Mesenchymal stem cell (in vitro differentiated cells and primary cell): Measurements from ENCODE around the gene IDH3A.

Experiments used
- DNase-seq: peaks from one replicate; pipeline ENCODE4 v3.0.0-alpha.2; 2013
- H2AFZ ChIP-seq: one replicate; pipeline ENCODE4 v1.6.1; 2013; ENCODE audit warnings: low read depth, mild to moderate bottlenecking, control low read depth, inconsistent platforms, low read length, moderate library complexity
- H2AK5ac ChIP-seq: 2 replicates; pipeline ENCODE4 v1.6.1; 2013; ENCODE audit warnings: low read length, moderate library complexity, mild to moderate bottlenecking, inconsistent platforms; ENCODE audit not compliant: severe bottlenecking
- H2BK120ac ChIP-seq: one replicate; pipeline ENCODE4 v1.6.1; 2013; ENCODE audit warnings: low read depth, mild to moderate bottlenecking, inconsistent platforms, low read length, moderate library complexity
- H2BK12ac ChIP-seq, 2 experiments: one replicate each; pipeline ENCODE4 v1.6.1; 2013; ENCODE audit warnings: inconsistent platforms in 2 of 2, low read length in 2 of 2, mild to moderate bottlenecking in 2 of 2, moderate library complexity in 2 of 2, control low read depth in 1 of 2
- H2BK15ac ChIP-seq: one replicate; pipeline ENCODE4 v1.6.1; 2013; ENCODE audit warnings: mild to moderate bottlenecking, low read depth, inconsistent platforms; ENCODE audit not compliant: poor library complexity, severe bottlenecking
- H2BK5ac ChIP-seq: 2 replicates; pipeline ENCODE4 v1.6.1; 2013; ENCODE audit warnings: low read depth, mild to moderate bottlenecking, low read length, control low read depth, inconsistent platforms; ENCODE audit not compliant: poor library complexity, severe bottlenecking
- H3K14ac ChIP-seq, 2 experiments: one replicate each; pipeline ENCODE4 v1.6.1; 2013; ENCODE audit warnings: inconsistent platforms in 2 of 2, low read length in 2 of 2, control low read depth in 1 of 2, mild to moderate bottlenecking in 1 of 2, moderate library complexity in 1 of 2
- H3K18ac ChIP-seq, 2 experiments: one replicate each; pipeline ENCODE4 v1.6.1; 2013; ENCODE audit warnings: inconsistent platforms in 2 of 2, low read length in 2 of 2, control low read depth in 1 of 2, low read depth in 1 of 2, mild to moderate bottlenecking in 1 of 2
- H3K23ac ChIP-seq, 2 experiments: one replicate each; pipeline ENCODE4 v1.6.1; 2013; ENCODE audit warnings: inconsistent platforms in 2 of 2, low read length in 2 of 2, mild to moderate bottlenecking in 2 of 2, moderate library complexity in 2 of 2, control low read depth in 1 of 2
- H3K27ac ChIP-seq: 2 replicates; pipeline ENCODE4 v1.5.1; 2013; ENCODE audit warnings: mild to moderate bottlenecking, moderate library complexity, low read length, control low read depth, inconsistent platforms; ENCODE audit not compliant: poor library complexity, severe bottlenecking
- H3K27me3 ChIP-seq, 2 experiments: 2 replicates each; pipeline versions ENCODE4 v1.6.1 to v1.7.0; 2013; ENCODE audit warnings: low read length in 2 of 2, mild to moderate bottlenecking in 2 of 2, moderate library complexity in 2 of 2, control low read depth in 1 of 2, inconsistent platforms in 1 of 2; ENCODE audit not compliant: control insufficient read depth in 1 of 2, insufficient read depth in 1 of 2
- H3K36me3 ChIP-seq, 2 experiments: 2 replicates each; pipeline versions ENCODE4 v1.6.1 to v1.7.0; 2013; ENCODE audit warnings: low read length in 2 of 2, control low read depth in 1 of 2, inconsistent platforms in 1 of 2, low read depth in 1 of 2, mild to moderate bottlenecking in 1 of 2; ENCODE audit not compliant: insufficient read depth in 2 of 2, control insufficient read depth in 1 of 2
- H3K4ac ChIP-seq, 2 experiments: one replicate each; pipeline ENCODE4 v1.6.1; 2013; ENCODE audit warnings: inconsistent platforms in 2 of 2, low read length in 2 of 2, mild to moderate bottlenecking in 2 of 2, moderate library complexity in 2 of 2, control low read depth in 1 of 2, low read depth in 1 of 2
- H3K4me1 ChIP-seq: 2 replicates; pipeline ENCODE4 v1.6.1; 2013; ENCODE audit warnings: low read depth, low read length, control low read depth; ENCODE audit not compliant: control insufficient read depth, insufficient read depth
- H3K4me2 ChIP-seq: 2 replicates; pipeline ENCODE4 v1.6.1; 2013; ENCODE audit warnings: low read length, mild to moderate bottlenecking, inconsistent platforms; ENCODE audit not compliant: poor library complexity, severe bottlenecking
- H3K4me3 ChIP-seq, 2 experiments: 2 replicates each; pipeline versions ENCODE4 v1.5.1 to v1.7.0; 2013; ENCODE audit warnings: low read length in 2 of 2, mild to moderate bottlenecking in 2 of 2, control low read depth in 1 of 2, low read depth in 1 of 2; ENCODE audit not compliant: insufficient read depth in 1 of 2
- H3K79me1 ChIP-seq: replicated peaks from 2 replicates; pipeline ENCODE4 v1.6.1; 2013; ENCODE audit warnings: mild to moderate bottlenecking, control low read depth, low read length, inconsistent platforms; ENCODE audit not compliant: poor library complexity, severe bottlenecking
- H3K9ac ChIP-seq: 2 replicates; pipeline ENCODE4 v1.7.0; 2013; ENCODE audit warnings: mild to moderate bottlenecking, low read length, moderate library complexity
- H3K9me3 ChIP-seq: 2 replicates; pipeline ENCODE4 v1.7.0; 2013; ENCODE audit warnings: mild to moderate bottlenecking, low read length; ENCODE audit not compliant: control insufficient read depth
- H4K8ac ChIP-seq: one replicate; pipeline ENCODE4 v1.6.1; 2013; ENCODE audit warnings: inconsistent platforms, mild to moderate bottlenecking, low read length, moderate library complexity
- H4K91ac ChIP-seq: one replicate; pipeline ENCODE4 v1.6.1; 2013; ENCODE audit warnings: mild to moderate bottlenecking, low read length, inconsistent platforms
- WGBS: methylation state at CpG from one replicate; pipeline ENCODE4 v1.1.7; 2013; ENCODE audit warnings: mixed read lengths; 5-methylcytosine and 5-hydroxymethylcytosine counted together

IDH3A gene

DNA sequence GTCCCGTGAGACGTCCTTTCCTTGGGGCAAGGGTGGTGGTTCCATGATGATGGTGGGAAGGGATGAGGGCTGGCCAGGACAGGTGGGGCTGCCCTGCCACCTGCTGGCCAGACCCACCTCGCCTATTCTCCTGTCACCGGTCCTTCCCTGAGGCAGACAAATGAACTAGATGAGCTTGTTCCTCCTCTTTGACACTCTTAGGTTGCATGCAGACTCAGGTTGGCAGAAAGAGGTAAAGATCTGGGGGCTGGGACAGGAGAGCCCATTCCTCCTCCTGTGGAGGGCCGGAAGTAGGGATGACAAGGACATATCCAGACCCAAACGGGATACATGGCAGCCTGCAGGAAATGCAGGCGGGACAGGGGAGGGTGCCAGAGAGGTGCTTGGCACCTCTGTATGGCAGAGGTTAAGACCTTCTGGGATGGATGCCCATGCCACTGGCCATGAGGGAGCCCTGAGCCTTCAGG lies 46.6 kb downstream of the IDH3A start:
- peaks cover 12% of the 10 kb centered on the region for H3K9me3 ChIP-seq
- H2BK5ac ChIP-seq = no peak overlapping the region
- no peak overlapping the region for H4K8ac ChIP-seq
- no peak overlapping the region for H2BK15ac ChIP-seq
- no peaks in the 10 kb centered on the region for H3K4me1 ChIP-seq
- no peaks in the 10 kb centered on the region for H3K79me1 ChIP-seq
- no peak overlapping the region for H3K9ac ChIP-seq
- no peaks in the 10 kb centered on the region for H3K36me3 ChIP-seq
- no peak overlapping the region for H3K4ac ChIP-seq
- H2BK120ac ChIP-seq = no peak overlapping the region
- no peak overlapping the region for H4K91ac ChIP-seq
- no peak overlapping the region for H3K14ac ChIP-seq
- H2AK5ac ChIP-seq = no peak overlapping the region
- no peak overlapping the region for H3K23ac ChIP-seq
- no peak overlapping the region for H3K27ac ChIP-seq
- no peak overlapping the region for H3K18ac ChIP-seq
- WGBS = 39% methylated on average over 6 of the region's 7 CpGs
- H3K4me3 ChIP-seq = no peak overlapping the region
- H3K27me3 ChIP-seq = peaks cover 8 to 51% of the 10 kb centered on the region in 2 experiments
- no peak overlapping the region for H2AFZ ChIP-seq
- no peak overlapping the region for H2BK12ac ChIP-seq
- no peak overlapping the region for H3K4me2 ChIP-seq
- no peak for DNase-seq

GRCh38 chr15:78197632-78198031 lies 48.5 kb downstream of the IDH3A start:
- Histone ChIP-seq H2BK5ac (no peak overlapping the region), H3K18ac (no peak overlapping the region), H2AFZ (no peak overlapping the region), H2AK5ac (no peak overlapping the region), H4K8ac (no peak overlapping the region), H3K9ac (no peak overlapping the region), H3K79me1 (no peaks in the 10 kb centered on the region), H2BK15ac (no peak overlapping the region), H3K36me3 (no peaks in the 10 kb centered on the region), H2BK120ac (no peak overlapping the region), H4K91ac (no peak overlapping the region), H2BK12ac (no peak overlapping the region), H3K23ac (no peak overlapping the region), H3K4me2 (no peak overlapping the region), H3K27ac (no peak overlapping the region), H3K4me3 (no peak overlapping the region), H3K4ac (no peak overlapping the region), H3K27me3 (peaks cover 3 to 52% of the 10 kb centered on the region in 2 experiments), H3K9me3 (no peaks in the 10 kb centered on the region), H3K4me1 (no peaks in the 10 kb centered on the region), H3K14ac (no peak overlapping the region)
- 83% methylated on average over 5 of the region's 7 CpGs for WGBS
- no peak for DNase-seq

DNA sequence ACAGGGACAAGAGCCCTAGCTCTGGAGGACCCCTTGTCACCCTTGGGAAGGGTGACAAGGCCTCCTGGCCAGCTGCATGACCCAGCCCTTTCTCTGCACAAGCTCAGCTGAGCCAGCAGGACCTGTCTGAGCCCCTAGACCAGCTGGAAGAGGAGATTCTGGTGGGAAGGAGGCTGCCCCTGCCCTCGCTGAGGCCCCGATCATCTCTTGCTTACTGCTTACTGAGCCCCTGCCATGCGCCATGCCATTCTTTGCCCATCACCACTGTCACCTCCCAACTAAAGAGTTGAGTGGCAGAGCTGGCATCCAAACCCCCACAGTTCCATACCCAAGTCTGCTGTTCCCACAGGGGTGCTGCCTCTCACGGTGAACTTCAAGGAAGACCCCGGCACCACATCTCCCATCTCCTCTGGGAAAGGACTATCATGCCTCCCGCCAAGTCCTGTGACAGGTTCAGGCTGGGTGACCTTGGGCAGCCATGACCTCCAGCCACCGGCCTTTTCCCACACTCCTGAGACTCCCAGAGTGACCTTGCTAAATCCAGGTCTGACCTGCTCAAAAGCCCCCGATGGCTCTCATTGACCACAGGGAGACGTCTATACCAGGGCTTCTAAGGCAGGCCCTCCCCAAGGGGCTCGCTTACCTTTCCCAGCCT lies 51.2 kb downstream of the IDH3A start:
- Histone ChIP-seq H2BK12ac (no peak overlapping the region), H3K4me3 (no peak overlapping the region), H2BK15ac (no peak overlapping the region), H3K9me3 (no peaks in the 10 kb centered on the region), H3K4me1 (peaks cover 8% of the 10 kb centered on the region), H2BK5ac (no peak overlapping the region), H3K14ac (no peak overlapping the region), H4K8ac (no peak overlapping the region), H3K79me1 (no peaks in the 10 kb centered on the region), H3K36me3 (no peaks in the 10 kb centered on the region), H3K27me3 (peaks cover 3 to 59% of the 10 kb centered on the region in 2 experiments), H3K18ac (no peak overlapping the region), H4K91ac (no peak overlapping the region), H2BK120ac (no peak overlapping the region), H2AK5ac (no peak overlapping the region), H2AFZ (no peak overlapping the region), H3K4me2 (no peak overlapping the region), H3K4ac (no peak overlapping the region), H3K23ac (no peak overlapping the region), H3K27ac (no peak overlapping the region), H3K9ac (no peak overlapping the region)
- DNase-seq = no peak
- 90% methylated on average over 10 of the region's 10 CpGs for WGBS

- no peak overlapping the region for H2BK120ac ChIP-seq
- no peak overlapping the region for H3K23ac ChIP-seq
- H3K4ac ChIP-seq = no peak overlapping the region
- no peak overlapping the region for H2BK12ac ChIP-seq
- no peaks in the 10 kb centered on the region for H3K9me3 ChIP-seq
- H3K79me1 ChIP-seq = no peaks in the 10 kb centered on the region
- H3K4me2 ChIP-seq = no peak overlapping the region
- no peak overlapping the region for H2BK15ac ChIP-seq
- DNase-seq = no peak
- H4K91ac ChIP-seq = no peak overlapping the region
- H3K4me3 ChIP-seq = no peak overlapping the region
- peaks cover 17% of the 10 kb centered on the region for H3K4me1 ChIP-seq
- H3K27ac ChIP-seq = no peak overlapping the region
- H4K8ac ChIP-seq = no peak overlapping the region
- no peak overlapping the region for H3K18ac ChIP-seq
- no peak overlapping the region for H2BK5ac ChIP-seq
- H2AFZ ChIP-seq = no peak overlapping the region
- no peak overlapping the region for H3K14ac ChIP-seq
- peaks cover 3 to 59% of the 10 kb centered on the region in 2 experiments for H3K27me3 ChIP-seq
- no peak overlapping the region for H3K9ac ChIP-seq
- H2AK5ac ChIP-seq = no peak overlapping the region
- H3K36me3 ChIP-seq = no peaks in the 10 kb centered on the region
- WGBS = 79% methylated on average over 8 of the region's 10 CpGs
Observed at GRCh38 chr15:78201281-78202190, 52.4 kb downstream of the IDH3A start.
